Ascending aorta (tissue), 2 donors: Measurements from ENCODE around the gene IFNAR1. TPM values are rescaled to one million over a fixed set of nuclear protein-coding genes. Genes with fewer than 3 reads are reported as not detected.

Experiments used
- DNase-seq, 2 donors: peaks; one replicate each; pipeline ENCODE4 v3.0.0-alpha.2; 2019; ENCODE audit warnings: low spot score in 2 of 2
- H3K27ac ChIP-seq, 2 donors: fragments of 200-600 bp; sonication (generic); one replicate each; pipeline ENCODE4 v1.5.1; 2016 to 2017; ENCODE audit warnings: mild to moderate bottlenecking in 1 of 2
- H3K27me3 ChIP-seq: fragments of 200-600 bp; sonication (generic); one replicate; pipeline ENCODE4 v1.5.1; 2017
- H3K36me3 ChIP-seq, 2 donors: fragments of 200-600 bp; sonication (generic); one replicate each; pipeline ENCODE4 v1.5.1; 2016
- H3K4me1 ChIP-seq, 2 donors: fragments of 200-600 bp; sonication (generic); one replicate each; pipeline ENCODE4 v1.5.1; 2016 to 2017; ENCODE audit warnings: mild to moderate bottlenecking in 1 of 2
- H3K4me3 ChIP-seq, 2 donors: fragments of 200-600 bp; sonication (generic); one replicate each; pipeline ENCODE4 v1.5.1; 2016 to 2017; ENCODE audit warnings: mild to moderate bottlenecking in 1 of 2
- H3K9me3 ChIP-seq, 2 donors: fragments of 200-600 bp; sonication (generic); one replicate each; pipeline ENCODE4 v1.5.1; 2016
- CTCF ChIP-seq, 3 experiments: fragments of 200-600 bp in 2 of 3; fragments of 450-650 bp in 1 of 3; sonication (generic) in 2 of 3; IDR thresholded peaks; one replicate each; pipeline ENCODE4 v1.5.1; 2016 to 2019; ENCODE audit warnings: antibody characterized with exemption in 3 of 3, mild to moderate bottlenecking in 1 of 3, moderate library complexity in 1 of 3
- intact Hi-C: fragments of 100-400 bp; cut with DNase I; formaldehyde crosslinking; loops from one replicate; pipeline ENCODE4 v1.15.1; 2023
- total RNA-seq: library from RNA; depleted of rRNA; stranded (reverse); fragments of >200 nt; gene quantifications from one replicate; pipeline ENCODE4 v1.1.0, GENCODE V29; 2016

Gene IFNAR1
- total RNA-seq, 1 donor from 2014 or later = 25.9 TPM

- Histone ChIP-seq H3K36me3 (no peaks in the 10 kb centered on the region), H3K9me3 (no peaks in the 10 kb centered on the region), H3K4me1 (peaks cover 0 to 12% of the 10 kb centered on the region in 2 donors), H3K27me3 (no peaks in the 10 kb centered on the region), H3K27ac (no peak overlapping the region), H3K4me3 (no peak overlapping the region)
- intact Hi-C loops = no loop called here
- no peak for TF ChIP-seq CTCF (IDR thresholded peaks at IDR 0.05)
- no peak for DNase-seq
Observed at GRCh38 chr21:33386222-33386784, 61.5 kb downstream of the IFNAR1 start.

DNA sequence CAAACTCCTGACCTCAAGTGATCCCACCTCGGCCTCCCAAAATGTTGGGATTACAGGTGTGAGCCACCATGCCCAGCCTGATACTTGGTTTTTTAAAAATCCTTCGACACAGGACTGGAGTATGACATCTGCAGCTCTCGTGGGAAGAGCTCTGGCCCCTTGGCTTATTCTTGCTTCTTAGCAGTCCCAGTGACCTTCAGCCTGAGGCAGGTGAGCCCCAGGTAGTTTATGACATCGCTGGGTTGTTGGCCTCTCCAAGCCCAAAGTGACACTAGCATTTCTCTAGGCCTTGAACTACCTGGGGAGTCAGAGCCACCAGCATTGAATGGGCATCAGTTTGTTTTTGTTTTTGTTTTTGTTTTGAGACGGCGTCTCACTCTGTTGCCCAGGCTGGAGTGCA, 62.5 kb downstream of the IFNAR1 start:
- no peak for TF ChIP-seq CTCF (IDR thresholded peaks at IDR 0.05)
- intact Hi-C loops = no loop called here
- DNase-seq = no peak
- Histone ChIP-seq H3K4me3 (no peak overlapping the region), H3K9me3 (no peaks in the 10 kb centered on the region), H3K27me3 (no peaks in the 10 kb centered on the region), H3K27ac (no peak overlapping the region), H3K4me1 (peaks cover 0 to 12% of the 10 kb centered on the region in 2 donors), H3K36me3 (no peaks in the 10 kb centered on the region)

DNA sequence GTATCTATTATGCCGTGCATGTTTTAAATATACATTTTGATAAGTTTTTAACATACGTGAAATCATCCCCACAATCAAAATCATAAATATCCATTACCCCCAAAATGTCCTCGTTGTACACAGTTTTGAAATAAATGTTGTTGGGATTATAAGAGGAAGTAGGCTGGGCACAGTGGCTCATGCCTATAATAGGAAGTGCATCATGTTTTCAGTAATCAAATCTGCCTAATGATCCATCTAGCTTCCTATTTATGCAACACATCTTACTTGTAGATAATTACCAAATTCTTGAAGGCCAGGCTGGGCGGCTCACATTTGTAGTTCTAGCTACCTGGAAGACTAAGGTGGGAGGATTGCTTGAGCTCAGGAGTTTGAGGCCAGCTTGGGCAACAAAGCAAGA, 63.4 kb downstream of the IFNAR1 start:
- no peaks in the 10 kb centered on the region for H3K27me3 ChIP-seq
- intact Hi-C loops = no loop called here
- no peak for DNase-seq
- no peak for TF ChIP-seq CTCF (IDR thresholded peaks at IDR 0.05)
- H3K4me3 ChIP-seq = no peak overlapping the region
- no peaks in the 10 kb centered on the region for H3K36me3 ChIP-seq
- no peak overlapping the region for H3K27ac ChIP-seq
- peaks cover 0 to 5% of the 10 kb centered on the region in 2 donors for H3K4me1 ChIP-seq
- no peaks in the 10 kb centered on the region for H3K9me3 ChIP-seq

DNA sequence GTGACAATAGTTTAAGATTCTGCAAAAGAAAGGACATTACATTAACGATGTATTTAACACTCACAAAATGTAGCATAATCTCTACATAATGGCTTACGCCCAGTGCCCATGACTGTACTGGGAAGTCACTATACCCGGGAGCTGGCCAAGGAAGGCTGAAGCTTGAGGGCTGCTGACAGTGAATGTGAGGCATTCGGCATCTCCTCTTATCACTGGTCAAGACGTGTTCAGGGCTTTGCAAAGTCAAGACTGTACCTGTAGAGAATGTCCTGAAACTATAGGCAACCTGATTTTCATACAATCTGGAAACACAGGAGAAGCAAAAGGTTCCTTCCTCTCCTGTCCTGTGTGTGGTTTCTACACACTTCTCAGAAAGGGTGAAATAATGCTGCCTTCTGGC, 65.7 kb downstream of the IFNAR1 start:
- H3K27me3 ChIP-seq = no peaks in the 10 kb centered on the region
- intact Hi-C loops = no loop called here
- TF ChIP-seq CTCF (IDR thresholded peaks at IDR 0.05) = no peak

GRCh38 chr21:33391656-33392055, 66.9 kb downstream of the IFNAR1 start:
- intact Hi-C loops = no loop called here
- Histone ChIP-seq H3K4me3 (no peak overlapping the region), H3K36me3 (no peaks in the 10 kb centered on the region), H3K27me3 (no peaks in the 10 kb centered on the region), H3K27ac (no peak overlapping the region), H3K4me1 (peaks cover 9 to 12% of the 10 kb centered on the region in 2 donors), H3K9me3 (no peaks in the 10 kb centered on the region)
- no peak for TF ChIP-seq CTCF (IDR thresholded peaks at IDR 0.05)
- DNase-seq = no peak

More for the DNA sequence above, 65.7 kb downstream of the IFNAR1 start:
- H3K27ac ChIP-seq = no peak overlapping the region
- H3K9me3 ChIP-seq = no peaks in the 10 kb centered on the region
- H3K4me3 ChIP-seq = no peak overlapping the region
- H3K36me3 ChIP-seq = no peaks in the 10 kb centered on the region
- peaks cover 0 to under 1% of the 10 kb centered on the region in 2 donors for H3K4me1 ChIP-seq
- DNase-seq = no peak
